ENCODE results near the gene COL18A1. TPM values are rescaled to one million over a fixed set of nuclear protein-coding genes. Genes with fewer than 3 reads are reported as not detected.

Gene COL18A1
- total and polyA plus RNA-seq, 2 donors from 2014 or later: 150 to 316 TPM

DNA sequence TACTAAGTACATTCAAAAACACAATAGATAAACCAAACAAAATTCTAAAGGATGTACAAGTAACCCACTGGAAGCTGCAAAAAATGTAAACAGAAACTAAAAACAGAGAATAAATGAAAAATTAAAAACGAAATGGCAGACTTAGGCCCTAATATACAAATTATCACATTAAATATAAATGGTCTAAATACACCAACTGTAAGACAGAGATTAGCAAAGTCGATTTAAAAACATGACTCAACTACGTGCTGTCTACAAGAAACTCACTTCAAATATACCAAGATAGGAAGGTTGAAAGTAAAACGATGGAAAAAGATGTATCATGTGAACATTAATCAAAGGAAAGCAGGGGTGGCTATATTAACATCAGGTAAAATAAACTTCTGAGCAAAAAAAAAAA is 114.2 kb downstream of the COL18A1 start:
- H3K27ac ChIP-seq (ENCODE audit: low read depth in 2 of 2, low read length in 2 of 2): no peak overlapping the region
- intact Hi-C loops (cut with DNase I): no loop called here

DNA sequence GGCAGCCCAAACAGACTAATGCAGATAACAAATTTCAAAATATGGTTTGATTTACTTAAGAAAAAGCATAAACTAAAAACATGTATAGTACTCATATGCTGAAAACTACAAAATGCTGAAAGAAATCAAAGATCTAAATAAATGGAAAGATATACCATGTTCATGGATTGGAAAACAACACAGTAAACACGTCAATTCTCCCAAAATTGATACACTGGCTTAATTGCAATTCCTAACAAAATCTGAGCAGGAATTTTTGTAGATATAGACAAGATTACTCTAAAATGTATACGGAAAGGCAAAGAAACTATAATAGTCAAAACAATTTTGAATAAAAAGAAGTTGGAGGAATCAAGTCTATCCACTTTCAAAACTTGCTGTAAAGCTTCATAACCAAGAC is 116.3 kb downstream of the COL18A1 start:
- no peak for FAIRE-seq
- Histone ChIP-seq H3K27ac (ENCODE audit: low read depth in 2 of 2, low read length in 2 of 2) (no peak overlapping the region), H3K9me3 (ENCODE audit: control insufficient read depth in 2 of 3, insufficient read depth in 1 of 3, low read length in 3 of 3) (peaks cover 0 to 28% (median 2%) of the 10 kb centered on the region in 3 donors), H3K9ac (ENCODE audit: low read length in 3 of 3) (no peak overlapping the region), H3K27me3 (ENCODE audit: control insufficient read depth, insufficient read depth, low read length) (no peaks in the 10 kb centered on the region), H3K4me3 (ENCODE audit: low read length in 3 of 3) (no peak overlapping the region), H3K36me3 (ENCODE audit: control insufficient read depth in 2 of 3, insufficient read depth in 3 of 3, low read length in 3 of 3) (peaks cover 0 to 2% (median 0%) of the 10 kb centered on the region in 3 donors), H3K4me1 (ENCODE audit: control insufficient read depth in 2 of 3, insufficient read depth in 2 of 3, low read depth in 1 of 3, low read length in 3 of 3) (peaks cover 0 to 15% (median 13%) of the 10 kb centered on the region in 3 donors)
- TF ChIP-seq, protein P1, sequence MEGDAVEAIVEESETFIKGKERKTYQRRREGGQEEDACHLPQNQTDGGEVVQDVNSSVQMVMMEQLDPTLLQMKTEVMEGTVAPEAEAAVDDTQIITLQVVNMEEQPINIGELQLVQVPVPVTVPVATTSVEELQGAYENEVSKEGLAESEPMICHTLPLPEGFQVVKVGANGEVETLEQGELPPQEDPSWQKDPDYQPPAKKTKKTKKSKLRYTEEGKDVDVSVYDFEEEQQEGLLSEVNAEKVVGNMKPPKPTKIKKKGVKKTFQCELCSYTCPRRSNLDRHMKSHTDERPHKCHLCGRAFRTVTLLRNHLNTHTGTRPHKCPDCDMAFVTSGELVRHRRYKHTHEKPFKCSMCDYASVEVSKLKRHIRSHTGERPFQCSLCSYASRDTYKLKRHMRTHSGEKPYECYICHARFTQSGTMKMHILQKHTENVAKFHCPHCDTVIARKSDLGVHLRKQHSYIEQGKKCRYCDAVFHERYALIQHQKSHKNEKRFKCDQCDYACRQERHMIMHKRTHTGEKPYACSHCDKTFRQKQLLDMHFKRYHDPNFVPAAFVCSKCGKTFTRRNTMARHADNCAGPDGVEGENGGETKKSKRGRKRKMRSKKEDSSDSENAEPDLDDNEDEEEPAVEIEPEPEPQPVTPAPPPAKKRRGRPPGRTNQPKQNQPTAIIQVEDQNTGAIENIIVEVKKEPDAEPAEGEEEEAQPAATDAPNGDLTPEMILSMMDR (IDR thresholded peaks at IDR 0.05; ENCODE audit: borderline replicate concordance, extremely low read depth, insufficient read depth): no peak
- DNase-seq: no peak
- intact Hi-C loops (cut with DNase I): no loop called here

More for the DNA sequence above, 114.2 kb downstream of the COL18A1 start:
- peaks cover 0 to 2% (median 0%) of the 10 kb centered on the region in 3 donors for H3K36me3 ChIP-seq (ENCODE audit: control insufficient read depth in 2 of 3, insufficient read depth in 3 of 3, low read length in 3 of 3)
- peaks cover 0 to 28% (median 2%) of the 10 kb centered on the region in 3 donors for H3K9me3 ChIP-seq (ENCODE audit: control insufficient read depth in 2 of 3, insufficient read depth in 1 of 3, low read length in 3 of 3)
- H3K4me3 ChIP-seq (ENCODE audit: low read length in 3 of 3): no peak overlapping the region
- H3K9ac ChIP-seq (ENCODE audit: low read length in 3 of 3): no peak overlapping the region
- FAIRE-seq (no peak), DNase-seq (no peak)
- H3K27me3 ChIP-seq (ENCODE audit: control insufficient read depth, insufficient read depth, low read length): no peaks in the 10 kb centered on the region
- TF ChIP-seq, protein P1 (IDR thresholded peaks at IDR 0.05; ENCODE audit: borderline replicate concordance, extremely low read depth, insufficient read depth): no peak
- H3K4me1 ChIP-seq (ENCODE audit: control insufficient read depth in 2 of 3, insufficient read depth in 2 of 3, low read depth in 1 of 3, low read length in 3 of 3): peaks cover 0 to 5% (median 0%) of the 10 kb centered on the region in 3 donors

DNA sequence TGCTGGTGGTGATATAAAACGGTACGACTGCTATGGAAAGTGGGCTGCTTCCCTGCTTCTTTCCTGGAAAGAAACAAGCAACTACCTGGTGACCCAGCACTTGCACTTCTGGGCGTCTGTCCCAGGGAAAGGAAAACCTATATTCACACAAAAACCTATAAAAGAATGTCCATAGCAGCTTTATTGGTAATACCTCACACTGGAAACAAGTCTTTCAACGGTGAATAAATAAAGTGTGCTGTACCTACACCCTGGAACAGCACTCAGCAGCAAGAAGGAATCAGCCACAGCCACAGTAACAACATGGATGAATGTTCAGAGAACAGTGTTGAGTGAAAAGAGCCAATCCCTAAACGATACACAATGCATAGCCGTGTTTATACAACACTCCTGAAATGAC is 117.4 kb downstream of the COL18A1 start:
- FAIRE-seq (no peak), DNase-seq (no peak)
- H3K4me3 ChIP-seq (ENCODE audit: low read length in 3 of 3): no peak overlapping the region
- no peak overlapping the region for H3K9ac ChIP-seq (ENCODE audit: low read length in 3 of 3)
- TF ChIP-seq, protein P1 (IDR thresholded peaks at IDR 0.05; ENCODE audit: borderline replicate concordance, extremely low read depth, insufficient read depth): no peak
- peaks cover 0 to 15% (median 13%) of the 10 kb centered on the region in 3 donors for H3K4me1 ChIP-seq (ENCODE audit: control insufficient read depth in 2 of 3, insufficient read depth in 2 of 3, low read depth in 1 of 3, low read length in 3 of 3)
- peak overlapping the region in 1 of 2 donors; percentile 28 for H3K27ac ChIP-seq (ENCODE audit: low read depth in 2 of 2, low read length in 2 of 2)
- intact Hi-C loops (cut with DNase I): no loop called here
- H3K27me3 ChIP-seq (ENCODE audit: control insufficient read depth, insufficient read depth, low read length): no peaks in the 10 kb centered on the region
- peaks cover 0 to 2% (median 0%) of the 10 kb centered on the region in 3 donors for H3K36me3 ChIP-seq (ENCODE audit: control insufficient read depth in 2 of 3, insufficient read depth in 3 of 3, low read length in 3 of 3)
- H3K9me3 ChIP-seq (ENCODE audit: control insufficient read depth in 2 of 3, insufficient read depth in 1 of 3, low read length in 3 of 3): peaks cover 0 to 28% (median 2%) of the 10 kb centered on the region in 3 donors

DNA sequence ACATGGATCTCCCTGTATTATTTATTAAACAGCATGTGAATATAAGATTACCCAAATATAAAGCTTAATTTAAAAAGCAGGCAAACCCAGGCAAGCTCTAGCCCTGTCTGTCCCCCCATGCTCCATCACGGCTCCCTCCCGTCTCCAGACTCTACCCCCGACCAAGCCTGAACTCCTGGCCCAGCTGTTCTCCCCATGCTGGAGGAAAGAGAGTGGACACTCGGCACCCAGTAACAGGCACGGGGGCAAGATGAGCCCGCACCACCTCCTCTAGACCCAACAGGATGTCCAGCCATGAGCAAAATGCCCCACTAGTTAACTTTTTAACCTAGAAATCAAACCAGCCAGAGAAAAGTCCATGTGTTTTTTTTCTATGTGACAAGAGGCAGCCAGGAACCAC is 118.0 kb downstream of the COL18A1 start:
- no peak overlapping the region for H3K4me3 ChIP-seq (ENCODE audit: low read length in 3 of 3)
- DNase-seq (peak in 1 of 5 donors; percentile 31), FAIRE-seq (no peak)
- H3K36me3 ChIP-seq (ENCODE audit: control insufficient read depth in 2 of 3, insufficient read depth in 3 of 3, low read length in 3 of 3): peaks cover 0 to 2% (median 0%) of the 10 kb centered on the region in 3 donors
- no peaks in the 10 kb centered on the region for H3K27me3 ChIP-seq (ENCODE audit: control insufficient read depth, insufficient read depth, low read length)
- intact Hi-C loops (cut with DNase I): no loop called here
- H3K27ac ChIP-seq (ENCODE audit: low read depth in 2 of 2, low read length in 2 of 2): peak overlapping the region; percentile 28 to 63
- H3K9ac ChIP-seq (ENCODE audit: low read length in 3 of 3): no peak overlapping the region
- TF ChIP-seq, protein P1 (IDR thresholded peaks at IDR 0.05; ENCODE audit: borderline replicate concordance, extremely low read depth, insufficient read depth): no peak
- peaks cover 0 to 28% (median 2%) of the 10 kb centered on the region in 3 donors for H3K9me3 ChIP-seq (ENCODE audit: control insufficient read depth in 2 of 3, insufficient read depth in 1 of 3, low read length in 3 of 3)
- peaks cover 0 to 15% (median 13%) of the 10 kb centered on the region in 3 donors for H3K4me1 ChIP-seq (ENCODE audit: control insufficient read depth in 2 of 3, insufficient read depth in 2 of 3, low read depth in 1 of 3, low read length in 3 of 3)

All from kidney (tissue), 14 donors.